Activated CD4-positive, alpha-beta memory T cell treated with anti-CD3 and anti-CD28 coated beads for 36 hours (primary cell): ENCODE results near the gene ALG10B. TPM values are rescaled to one million over a fixed set of nuclear protein-coding genes. Genes with fewer than 3 reads are reported as not detected.
"Not testable (repeated sequence)": the region's sequence is repeated elsewhere in the genome, so short reads cannot be mapped to it uniquely, and the experiment has no call there.

ENCODE experiments used
- CTCF ChIA-PET: fragments of 350-600 bp; sonication (Branson Sonifier 250); formaldehyde crosslinking; loops from one replicate; lab custom pipeline; 2021; ENCODE audit warnings: antibody characterized with exemption, inconsistent platforms; lab: Charles Lee
- POLR2A ChIA-PET: fragments of 350-600 bp; sonication (Branson Sonifier 250); formaldehyde crosslinking; loops from one replicate; lab custom pipeline; 2021; ENCODE audit warnings: antibody characterized with exemption; lab: Charles Lee
- DNase-seq: peaks from one replicate; pipeline ENCODE4 v3.0.0-alpha.2; 2020
- H3K27ac Mint-ChIP-seq: one replicate; pipeline ENCODE4 v1.8.0; 2021; ENCODE audit warnings: mixed read lengths
- H3K27me3 Mint-ChIP-seq: one replicate; pipeline ENCODE4 v1.8.0; 2021; ENCODE audit warnings: mixed read lengths
- H3K36me3 Mint-ChIP-seq: one replicate; pipeline ENCODE4 v1.8.0; 2021; ENCODE audit warnings: mixed read lengths
- H3K4me1 Mint-ChIP-seq: one replicate; pipeline ENCODE4 v1.8.0; 2021; ENCODE audit warnings: low read depth, mixed read lengths
- H3K4me3 Mint-ChIP-seq: one replicate; pipeline ENCODE4 v1.8.0; 2021; ENCODE audit warnings: mild to moderate bottlenecking, mixed read lengths
- H3K9me3 Mint-ChIP-seq: one replicate; pipeline ENCODE4 v1.8.0; 2021; ENCODE audit warnings: mixed read lengths
- intact Hi-C: fragments of 100-400 bp; cut with micrococcal nuclease; formaldehyde crosslinking; loops from one replicate; pipeline ENCODE4 v1.15.1; 2023
- total RNA-seq, 2 experiments: library from RNA; stranded (reverse); gene quantifications; one replicate each; pipeline ENCODE4 v1.2.3, GENCODE V29; 2021

Gene ALG10B
- total RNA-seq, 2 experiments from 2014 or later = 11.8 to 14.0 TPM

GRCh38 chr12:38328306-38328895, 11.8 kb downstream of the ALG10B start:
- Mint-ChIP-seq H3K36me3 (no peaks in the 10 kb centered on the region), H3K4me1 (no peaks in the 10 kb centered on the region), H3K27ac (no peak overlapping the region), H3K9me3 (no peaks in the 10 kb centered on the region), H3K27me3 (no peaks in the 10 kb centered on the region), H3K4me3 (no peak overlapping the region)
- POLR2A ChIA-PET = no interaction called here
- intact Hi-C loops = loop anchor here (1.0 to 5.0 kb wide), 3 partner anchors 594 to 944 kb away; no protein-coding TSS in a partner anchor
- CTCF ChIA-PET = interaction anchor here (0.7 to 3.9 kb wide), 7 partner anchors 10 to 945 kb away, joined by 3 to 38 read pairs (median 5); partner anchors contain the start of gene ALG10B
- no peak for DNase-seq

- H3K27me3 Mint-ChIP-seq, intact Hi-C loops, POLR2A ChIA-PET, H3K36me3 Mint-ChIP-seq, H3K9me3 Mint-ChIP-seq, CTCF ChIA-PET, H3K27ac Mint-ChIP-seq, H3K4me1 Mint-ChIP-seq, DNase-seq, H3K4me3 Mint-ChIP-seq: not testable (repeated sequence)
These were observed 13.8 kb downstream of the ALG10B start for GRCh38 chr12:38330414-38330813.

- Mint-ChIP-seq H3K4me3 (no peak overlapping the region), H3K27ac (no peak overlapping the region), H3K4me1 (no peaks in the 10 kb centered on the region), H3K27me3 (no peaks in the 10 kb centered on the region), H3K36me3 (no peaks in the 10 kb centered on the region), H3K9me3 (no peaks in the 10 kb centered on the region)
- no peak for DNase-seq
- intact Hi-C loops = no loop called here
- ChIA-PET POLR2A (interaction anchor here (0.6 kb wide), 1 partner anchor 1040 kb away, joined by 3 read pairs; no protein-coding TSS in a partner anchor), CTCF (no interaction called here)
These were observed 16.2 kb downstream of the ALG10B start for GRCh38 chr12:38332814-38333213.

- ChIA-PET CTCF (interaction anchor here (0.9 kb wide), 1 partner anchor 762 kb away, joined by 3 read pairs; no protein-coding TSS in a partner anchor), POLR2A (no interaction called here)
- Mint-ChIP-seq H3K4me3 (no peak overlapping the region), H3K9me3 (peaks cover 3% of the 10 kb centered on the region), H3K27ac (no peak overlapping the region), H3K4me1 (no peaks in the 10 kb centered on the region), H3K36me3 (no peaks in the 10 kb centered on the region), H3K27me3 (peaks cover 7% of the 10 kb centered on the region)
- no peak for DNase-seq
- intact Hi-C loops = no loop called here
These were observed 25.9 kb downstream of the ALG10B start for GRCh38 chr12:38342444-38342843.

GRCh38 chr12:38343256-38343655, 26.7 kb downstream of the ALG10B start:
- POLR2A ChIA-PET, H3K27me3 Mint-ChIP-seq, intact Hi-C loops, H3K4me1 Mint-ChIP-seq, H3K9me3 Mint-ChIP-seq, DNase-seq, CTCF ChIA-PET, H3K36me3 Mint-ChIP-seq, H3K27ac Mint-ChIP-seq, H3K4me3 Mint-ChIP-seq: not testable (repeated sequence)

- POLR2A ChIA-PET, H3K27me3 Mint-ChIP-seq, H3K4me1 Mint-ChIP-seq, DNase-seq, H3K9me3 Mint-ChIP-seq, H3K27ac Mint-ChIP-seq, H3K36me3 Mint-ChIP-seq, H3K4me3 Mint-ChIP-seq, intact Hi-C loops, CTCF ChIA-PET: not testable (repeated sequence)
These were observed 27.3 kb downstream of the ALG10B start for GRCh38 chr12:38343916-38344315.

GRCh38 chr12:38350342-38351174, 34.0 kb downstream of the ALG10B start:
- Mint-ChIP-seq H3K4me3 (no peak overlapping the region), H3K36me3 (no peaks in the 10 kb centered on the region)
- CTCF ChIA-PET = no interaction called here

GRCh38 chr12:38351175-38351508, 34.6 kb downstream of the ALG10B start:
- H3K27me3 Mint-ChIP-seq, H3K4me1 Mint-ChIP-seq, CTCF ChIA-PET, H3K27ac Mint-ChIP-seq, POLR2A ChIA-PET, intact Hi-C loops, DNase-seq, H3K36me3 Mint-ChIP-seq, H3K4me3 Mint-ChIP-seq: not testable (repeated sequence)
- peaks cover 14% of the 10 kb centered on the region for H3K9me3 Mint-ChIP-seq

More at GRCh38 chr12:38350342-38351174, 34.0 kb downstream of the ALG10B start:
- Mint-ChIP-seq H3K27ac (no peak overlapping the region), H3K4me1 (peaks cover 5% of the 10 kb centered on the region), H3K27me3 (peaks cover 3% of the 10 kb centered on the region), H3K9me3 (peaks cover 14% of the 10 kb centered on the region)
- POLR2A ChIA-PET = no interaction called here
- intact Hi-C loops = no loop called here
- no peak for DNase-seq

GRCh38 chr12:38367506-38367905, 50.9 kb downstream of the ALG10B start:
- H3K27me3 Mint-ChIP-seq = no peaks in the 10 kb centered on the region
- ChIA-PET POLR2A (no interaction called here), CTCF (no interaction called here)
- intact Hi-C loops = no loop called here
- no peak overlapping the region for H3K27ac Mint-ChIP-seq
- H3K4me1 Mint-ChIP-seq = no peaks in the 10 kb centered on the region
- no peaks in the 10 kb centered on the region for H3K9me3 Mint-ChIP-seq
- DNase-seq = no peak
- no peak overlapping the region for H3K4me3 Mint-ChIP-seq
- no peaks in the 10 kb centered on the region for H3K36me3 Mint-ChIP-seq

- no peak for DNase-seq
- H3K27me3 Mint-ChIP-seq = no peaks in the 10 kb centered on the region
- POLR2A ChIA-PET = no interaction called here
- H3K9me3 Mint-ChIP-seq = no peaks in the 10 kb centered on the region
- no peak overlapping the region for H3K27ac Mint-ChIP-seq
- H3K4me1 Mint-ChIP-seq = no peaks in the 10 kb centered on the region
- intact Hi-C loops = no loop called here
- CTCF ChIA-PET = no interaction called here
- no peaks in the 10 kb centered on the region for H3K36me3 Mint-ChIP-seq
- no peak overlapping the region for H3K4me3 Mint-ChIP-seq
These were observed 53.7 kb downstream of the ALG10B start for GRCh38 chr12:38370311-38370710.

GRCh38 chr12:38373784-38374183, 57.2 kb downstream of the ALG10B start:
- Mint-ChIP-seq H3K4me1 (no peaks in the 10 kb centered on the region), H3K36me3 (no peaks in the 10 kb centered on the region), H3K27me3 (no peaks in the 10 kb centered on the region), H3K27ac (no peak overlapping the region), H3K9me3 (peaks cover 15% of the 10 kb centered on the region), H3K4me3 (no peak overlapping the region)
- ChIA-PET CTCF (no interaction called here), POLR2A (no interaction called here)
- intact Hi-C loops = no loop called here
- no peak for DNase-seq

GRCh38 chr12:38374751-38375150, 58.2 kb downstream of the ALG10B start:
- no peaks in the 10 kb centered on the region for H3K4me1 Mint-ChIP-seq
- H3K27ac Mint-ChIP-seq = no peak overlapping the region
- no peak for DNase-seq
- ChIA-PET POLR2A (no interaction called here), CTCF (no interaction called here)
- H3K36me3 Mint-ChIP-seq = no peaks in the 10 kb centered on the region
- H3K27me3 Mint-ChIP-seq = no peaks in the 10 kb centered on the region
- H3K4me3 Mint-ChIP-seq = no peak overlapping the region
- intact Hi-C loops = no loop called here
- H3K9me3 Mint-ChIP-seq = peaks cover 20% of the 10 kb centered on the region
